ENCODE data around the gene DSC3.

Gene DSC3

DNA sequence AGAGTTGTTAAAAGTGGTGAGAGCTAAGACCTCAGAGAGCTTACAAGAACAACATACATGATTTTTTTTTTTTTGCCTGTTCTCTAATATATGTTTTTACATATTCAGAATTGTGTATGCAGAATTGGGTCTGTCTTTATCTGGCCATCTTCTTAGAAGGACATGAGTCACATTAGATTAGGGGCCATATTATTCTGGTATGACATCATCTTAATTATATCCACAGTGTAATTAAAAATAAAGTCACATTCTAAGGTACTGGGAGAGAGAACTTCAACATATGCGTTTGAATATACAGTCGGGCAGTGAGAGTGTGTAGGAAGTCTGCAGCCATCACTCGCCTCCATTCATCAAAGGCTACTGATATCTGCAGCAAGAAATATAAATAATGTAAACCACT lies 88.3 kb downstream of the DSC3 start:
- Histone ChIP-seq H3K4me3 (ENCODE audit: low read length) (no peak overlapping the region), H3K79me2 (ENCODE audit: low read length) (no peaks in the 10 kb centered on the region), H4K20me1 (ENCODE audit: insufficient read depth, low read length) (no peaks in the 10 kb centered on the region), H3K4me1 (ENCODE audit: low read length) (no peaks in the 10 kb centered on the region), H3K27ac (ENCODE audit: low read length) (no peak overlapping the region), H3K9me3 (replicated peaks; ENCODE audit: insufficient read depth, low read length) (no peaks in the 10 kb centered on the region), H3K9ac (ENCODE audit: low read length) (no peak overlapping the region), H3K4me2 (ENCODE audit: low read depth, low read length) (no peak overlapping the region), H3K9me2 (replicated peaks; ENCODE audit: insufficient read depth, low read length) (no peaks in the 10 kb centered on the region), H3F3A (ENCODE audit: insufficient read depth, low read length) (no peaks in the 10 kb centered on the region), H2AFZ (ENCODE audit: low read length) (no peak overlapping the region), H3K36me3 (replicated peaks; ENCODE audit: insufficient read depth, low read length) (no peaks in the 10 kb centered on the region), H3K27me3 (replicated peaks; ENCODE audit: insufficient read depth, low read length) (no peaks in the 10 kb centered on the region)
- DNase-seq = no peak
- TF ChIP-seq EZH2phosphoT487 (IDR thresholded peaks at IDR 0.05; ENCODE audit: low read length) = no peak
- TF ChIP-seq EZH2 (optimal IDR thresholded peaks at IDR 0.05; ENCODE audit: low read depth, low read length) = no peak
- TF ChIP-seq, protein P1, sequence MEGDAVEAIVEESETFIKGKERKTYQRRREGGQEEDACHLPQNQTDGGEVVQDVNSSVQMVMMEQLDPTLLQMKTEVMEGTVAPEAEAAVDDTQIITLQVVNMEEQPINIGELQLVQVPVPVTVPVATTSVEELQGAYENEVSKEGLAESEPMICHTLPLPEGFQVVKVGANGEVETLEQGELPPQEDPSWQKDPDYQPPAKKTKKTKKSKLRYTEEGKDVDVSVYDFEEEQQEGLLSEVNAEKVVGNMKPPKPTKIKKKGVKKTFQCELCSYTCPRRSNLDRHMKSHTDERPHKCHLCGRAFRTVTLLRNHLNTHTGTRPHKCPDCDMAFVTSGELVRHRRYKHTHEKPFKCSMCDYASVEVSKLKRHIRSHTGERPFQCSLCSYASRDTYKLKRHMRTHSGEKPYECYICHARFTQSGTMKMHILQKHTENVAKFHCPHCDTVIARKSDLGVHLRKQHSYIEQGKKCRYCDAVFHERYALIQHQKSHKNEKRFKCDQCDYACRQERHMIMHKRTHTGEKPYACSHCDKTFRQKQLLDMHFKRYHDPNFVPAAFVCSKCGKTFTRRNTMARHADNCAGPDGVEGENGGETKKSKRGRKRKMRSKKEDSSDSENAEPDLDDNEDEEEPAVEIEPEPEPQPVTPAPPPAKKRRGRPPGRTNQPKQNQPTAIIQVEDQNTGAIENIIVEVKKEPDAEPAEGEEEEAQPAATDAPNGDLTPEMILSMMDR (IDR thresholded peaks at IDR 0.05; ENCODE audit: low read length) = no peak

DNA sequence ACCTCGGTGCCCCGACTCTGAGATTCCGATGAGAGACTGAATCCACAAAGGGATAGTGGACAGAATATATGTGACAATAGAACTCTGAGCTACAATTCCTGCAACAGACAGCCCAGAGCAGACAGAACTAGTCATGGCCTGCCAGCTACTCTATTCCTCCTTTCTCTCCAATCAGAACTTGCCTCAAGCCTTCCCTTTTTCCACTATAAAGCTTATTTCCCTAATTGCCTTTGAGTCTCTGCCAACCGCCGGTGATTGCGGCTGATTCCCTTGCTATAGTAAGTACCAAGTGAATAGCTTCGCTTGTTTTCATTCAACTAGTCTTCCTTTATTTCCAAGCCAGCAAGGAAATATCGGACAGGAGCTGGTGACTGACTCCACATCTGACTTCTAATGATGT lies 96.8 kb downstream of the DSC3 start:
- no peak for DNase-seq
- no peaks in the 10 kb centered on the region for H3K36me3 ChIP-seq (replicated peaks; ENCODE audit: insufficient read depth, low read length)
- no peak overlapping the region for H3K9ac ChIP-seq (ENCODE audit: low read length)
- H3K27ac ChIP-seq (ENCODE audit: low read length) = no peak overlapping the region
- H3K4me2 ChIP-seq (ENCODE audit: low read depth, low read length) = no peak overlapping the region
- no peak overlapping the region for H3K4me3 ChIP-seq (ENCODE audit: low read length)
- H3K9me3 ChIP-seq (replicated peaks; ENCODE audit: insufficient read depth, low read length) = no peaks in the 10 kb centered on the region
- H3K4me1 ChIP-seq (ENCODE audit: low read length) = no peaks in the 10 kb centered on the region
- TF ChIP-seq, protein P1 (IDR thresholded peaks at IDR 0.05; ENCODE audit: low read length) = no peak
- TF ChIP-seq EZH2phosphoT487 (IDR thresholded peaks at IDR 0.05; ENCODE audit: low read length) (no peak), EZH2 (optimal IDR thresholded peaks at IDR 0.05; ENCODE audit: low read depth, low read length) (no peak)
- no peaks in the 10 kb centered on the region for H3K27me3 ChIP-seq (replicated peaks; ENCODE audit: insufficient read depth, low read length)
- H4K20me1 ChIP-seq (ENCODE audit: insufficient read depth, low read length) = no peaks in the 10 kb centered on the region
- H3K9me2 ChIP-seq (replicated peaks; ENCODE audit: insufficient read depth, low read length) = no peaks in the 10 kb centered on the region
- no peaks in the 10 kb centered on the region for H3K79me2 ChIP-seq (ENCODE audit: low read length)
- H2AFZ ChIP-seq (ENCODE audit: low read length) = no peak overlapping the region
- no peaks in the 10 kb centered on the region for H3F3A ChIP-seq (ENCODE audit: insufficient read depth, low read length)

DNA sequence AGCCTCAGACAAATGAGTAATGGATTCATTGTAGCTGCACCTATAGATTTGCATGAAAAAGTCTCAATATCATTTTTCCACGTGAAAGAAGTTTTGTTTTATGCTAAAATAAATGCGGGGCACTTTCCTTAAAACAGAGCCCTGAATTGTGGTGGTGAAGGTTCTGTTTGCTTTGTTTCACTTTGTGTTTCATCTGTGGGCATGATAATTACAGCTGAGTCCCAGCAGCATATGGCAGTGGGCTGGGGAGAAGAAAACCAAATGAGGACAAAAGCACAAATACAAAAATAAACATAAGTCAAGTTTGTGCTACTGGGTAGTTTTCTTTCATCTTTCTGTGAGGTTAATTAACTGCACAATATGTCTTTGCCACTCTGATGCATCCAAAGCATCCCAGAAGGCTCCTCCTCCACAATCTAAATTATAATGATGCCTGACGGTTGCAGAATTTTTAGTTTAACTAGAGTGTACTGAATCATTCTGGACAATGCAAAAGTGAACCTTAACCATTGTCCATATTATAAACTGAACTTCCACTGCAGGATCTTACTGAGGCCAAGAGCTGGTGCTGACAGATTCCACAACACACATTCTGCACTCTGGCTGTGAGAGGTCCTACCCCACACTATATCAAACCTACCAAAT lies 97.6 kb downstream of the DSC3 start:
- no peaks in the 10 kb centered on the region for H3K79me2 ChIP-seq (ENCODE audit: low read length)
- no peak for DNase-seq
- no peaks in the 10 kb centered on the region for H3F3A ChIP-seq (ENCODE audit: insufficient read depth, low read length)
- H2AFZ ChIP-seq (ENCODE audit: low read length) = no peak overlapping the region
- no peak overlapping the region for H3K9ac ChIP-seq (ENCODE audit: low read length)
- no peak for TF ChIP-seq EZH2 (optimal IDR thresholded peaks at IDR 0.05; ENCODE audit: low read depth, low read length)
- TF ChIP-seq, protein P1 (IDR thresholded peaks at IDR 0.05; ENCODE audit: low read length) = no peak
- no peak for TF ChIP-seq EZH2phosphoT487 (IDR thresholded peaks at IDR 0.05; ENCODE audit: low read length)
- H3K36me3 ChIP-seq (replicated peaks; ENCODE audit: insufficient read depth, low read length) = no peaks in the 10 kb centered on the region
- H3K27ac ChIP-seq (ENCODE audit: low read length) = no peak overlapping the region
- no peak overlapping the region for H3K4me2 ChIP-seq (ENCODE audit: low read depth, low read length)
- H3K4me3 ChIP-seq (ENCODE audit: low read length) = no peak overlapping the region
- no peaks in the 10 kb centered on the region for H3K9me3 ChIP-seq (replicated peaks; ENCODE audit: insufficient read depth, low read length)
- H4K20me1 ChIP-seq (ENCODE audit: insufficient read depth, low read length) = no peaks in the 10 kb centered on the region
- no peaks in the 10 kb centered on the region for H3K4me1 ChIP-seq (ENCODE audit: low read length)
- H3K9me2 ChIP-seq (replicated peaks; ENCODE audit: insufficient read depth, low read length) = no peaks in the 10 kb centered on the region
- no peaks in the 10 kb centered on the region for H3K27me3 ChIP-seq (replicated peaks; ENCODE audit: insufficient read depth, low read length)
